Activated naive CD8-positive, alpha-beta T cell (primary cell): Measurements from ENCODE around the gene CPEB1.
"Not testable (repeated sequence)": the region's sequence is repeated elsewhere in the genome, so short reads cannot be mapped to it uniquely, and the experiment has no call there.

Experiments
- H3K27ac Mint-ChIP-seq: one replicate; pipeline ENCODE4 v1.8.0; 2021; ENCODE audit warnings: mixed read lengths
- H3K27me3 Mint-ChIP-seq: one replicate; pipeline ENCODE4 v1.8.0; 2021; ENCODE audit warnings: mixed read lengths
- H3K36me3 Mint-ChIP-seq: one replicate; pipeline ENCODE4 v1.8.0; 2021; ENCODE audit warnings: mixed read lengths
- H3K4me1 Mint-ChIP-seq: one replicate; pipeline ENCODE4 v1.8.0; 2021; ENCODE audit warnings: low read depth, mixed read lengths
- H3K4me3 Mint-ChIP-seq: one replicate; pipeline ENCODE4 v1.8.0; 2021; ENCODE audit warnings: mild to moderate bottlenecking, mixed read lengths
- H3K9me3 Mint-ChIP-seq: one replicate; pipeline ENCODE4 v1.8.0; 2021; ENCODE audit warnings: low read depth, mixed read lengths

The CPEB1 gene

DNA sequence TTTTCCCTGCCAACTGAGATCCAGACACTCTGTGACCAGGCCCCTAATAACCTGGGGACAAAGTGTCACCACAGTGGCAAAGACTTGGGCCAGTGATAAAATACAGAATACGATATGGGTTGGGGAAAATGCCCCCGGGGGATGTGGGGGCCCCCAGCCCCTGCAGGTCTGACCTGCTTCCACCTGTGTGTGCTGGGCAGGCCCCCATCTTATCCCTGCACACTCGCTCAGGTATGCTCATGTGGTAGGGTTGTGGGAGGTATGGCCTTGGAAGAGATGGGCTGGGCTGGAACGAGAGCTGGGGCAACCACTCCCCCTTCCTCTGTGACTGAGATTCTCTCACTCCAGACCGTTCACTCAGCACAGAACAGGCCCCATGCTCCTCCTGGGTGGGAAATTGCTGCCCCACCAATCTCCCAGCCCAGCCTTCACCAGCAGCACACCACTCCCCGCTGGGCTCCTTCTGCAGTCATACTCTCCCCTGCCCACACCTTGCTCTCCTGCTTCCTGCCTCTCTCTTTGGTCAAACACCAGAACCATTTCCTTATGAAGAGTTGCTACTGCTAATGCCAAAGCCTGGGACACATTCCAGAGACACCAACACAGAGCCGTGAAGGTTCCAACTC lies 9.6 kb upstream of the CPEB1 start:
- Mint-ChIP-seq H3K27ac (no peak overlapping the region), H3K27me3 (no peaks in the 10 kb centered on the region), H3K36me3 (no peaks in the 10 kb centered on the region), H3K9me3 (no peaks in the 10 kb centered on the region), H3K4me1 (no peaks in the 10 kb centered on the region), H3K4me3 (no peak overlapping the region)

DNA sequence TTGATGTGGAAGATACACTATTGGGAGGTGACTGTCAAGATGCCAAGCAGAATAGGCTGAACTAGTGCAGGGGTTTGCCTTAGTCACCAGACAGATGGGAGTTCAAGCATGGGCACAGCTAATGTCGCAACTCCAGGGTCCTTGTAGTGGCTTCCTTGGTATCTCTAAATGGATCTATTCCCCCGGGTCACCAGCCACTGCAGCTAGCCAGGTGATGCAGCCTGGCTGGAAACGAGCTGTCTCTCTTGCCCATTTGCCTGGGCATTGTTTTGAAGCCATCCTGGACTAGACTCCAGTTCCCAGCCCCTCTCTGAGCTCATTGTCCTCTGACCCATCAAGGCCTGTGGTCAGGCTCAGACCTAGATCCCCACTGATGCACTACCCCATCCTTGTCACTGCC lies 8.4 kb upstream of the CPEB1 start:
- no peaks in the 10 kb centered on the region for H3K27me3 Mint-ChIP-seq
- no peak overlapping the region for H3K4me3 Mint-ChIP-seq
- H3K9me3 Mint-ChIP-seq, result no peaks in the 10 kb centered on the region
- H3K36me3 Mint-ChIP-seq, result no peaks in the 10 kb centered on the region
- H3K4me1 Mint-ChIP-seq, result no peaks in the 10 kb centered on the region
- no peak overlapping the region for H3K27ac Mint-ChIP-seq

DNA sequence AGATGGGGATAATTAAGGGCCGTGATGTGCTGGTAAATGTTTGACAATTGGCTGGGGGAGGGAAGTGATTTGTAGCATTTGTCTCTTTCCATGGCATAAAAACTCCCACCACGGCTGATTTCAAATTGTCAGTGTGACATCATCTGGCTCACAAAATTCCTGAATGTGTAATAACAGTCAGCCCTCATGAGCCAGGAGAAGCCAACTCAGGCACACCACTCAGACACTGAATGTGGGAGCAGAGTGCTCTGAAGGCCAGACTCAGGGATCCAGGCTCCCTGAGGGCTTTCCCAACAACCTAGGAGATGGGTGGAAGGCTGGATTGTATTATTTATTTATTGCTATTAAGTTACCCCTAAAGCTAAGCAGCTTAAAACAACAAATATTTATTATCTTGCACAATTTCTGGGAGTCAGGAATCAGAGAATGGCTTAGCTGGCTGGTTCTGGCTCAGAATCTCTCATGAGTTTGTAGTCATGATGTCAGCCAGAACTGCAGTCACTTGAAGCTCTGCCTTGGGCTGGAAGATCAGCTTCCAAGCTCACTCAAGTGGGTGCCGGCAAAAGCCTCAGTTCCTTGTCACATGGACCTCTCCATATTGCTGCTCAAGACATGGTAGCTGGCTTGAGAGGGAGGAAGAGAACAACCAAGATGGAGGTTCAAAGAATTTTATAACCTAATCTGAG lies 6.5 kb upstream of the CPEB1 start:
- H3K4me3 Mint-ChIP-seq, result no peak overlapping the region
- no peaks in the 10 kb centered on the region for H3K27me3 Mint-ChIP-seq
- no peaks in the 10 kb centered on the region for H3K4me1 Mint-ChIP-seq
- H3K9me3 Mint-ChIP-seq, result no peaks in the 10 kb centered on the region
- no peak overlapping the region for H3K27ac Mint-ChIP-seq
- no peaks in the 10 kb centered on the region for H3K36me3 Mint-ChIP-seq

DNA sequence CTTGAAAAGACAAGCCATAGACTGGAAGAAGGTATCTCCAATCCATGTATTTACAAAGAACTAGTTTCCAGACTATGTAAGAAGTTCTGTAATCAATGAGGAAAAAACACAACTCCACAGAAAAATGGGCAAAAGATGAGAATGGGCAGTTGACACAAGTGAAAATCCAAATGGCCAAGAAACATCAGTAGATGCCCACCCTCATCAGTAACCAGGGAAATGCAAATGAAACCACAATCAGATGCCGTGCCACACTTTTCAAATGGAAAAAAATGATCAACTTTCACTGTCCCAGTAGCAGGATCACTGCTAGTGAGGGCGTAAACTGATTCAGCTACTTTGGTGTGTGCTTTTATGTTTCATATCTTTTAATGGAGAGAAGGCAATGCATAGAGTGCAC lies 4.5 kb upstream of the CPEB1 start:
- H3K27me3 Mint-ChIP-seq, result no peaks in the 10 kb centered on the region
- peaks cover 3% of the 10 kb centered on the region for H3K4me1 Mint-ChIP-seq
- no peaks in the 10 kb centered on the region for H3K36me3 Mint-ChIP-seq
- H3K4me3 Mint-ChIP-seq, result no peak overlapping the region
- no peak overlapping the region for H3K27ac Mint-ChIP-seq
- H3K9me3 Mint-ChIP-seq, result no peaks in the 10 kb centered on the region

DNA sequence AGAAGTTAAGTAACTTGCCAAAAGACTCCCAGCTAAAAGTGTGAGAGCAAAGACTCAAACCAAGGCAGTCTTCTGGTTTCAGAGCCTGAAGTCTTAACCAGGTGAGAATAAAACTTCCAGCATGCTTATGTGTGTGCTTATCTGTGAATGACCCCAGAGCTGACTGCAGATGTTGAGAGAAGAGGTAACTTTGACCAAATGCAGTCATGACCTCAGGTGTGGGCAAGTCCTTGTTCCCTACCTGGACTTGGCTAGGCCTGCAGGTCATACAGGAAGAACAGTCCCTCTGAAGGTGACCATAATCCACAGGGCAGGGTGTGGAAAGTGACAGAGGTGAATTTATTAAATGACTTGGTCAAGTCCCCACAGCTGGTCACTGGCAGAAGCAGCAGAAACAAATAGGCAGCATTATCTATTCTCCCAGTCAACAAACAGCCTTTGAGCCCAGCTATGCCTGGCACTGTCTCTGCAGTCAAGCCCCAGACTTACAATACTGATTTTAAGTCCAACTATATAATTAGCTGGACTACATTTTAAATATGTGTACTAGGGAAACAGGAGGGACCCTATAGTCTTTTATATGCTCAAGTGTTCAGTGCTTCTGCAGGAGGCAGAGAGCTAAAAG lies 3.0 kb upstream of the CPEB1 start:
- H3K9me3 Mint-ChIP-seq, result no peaks in the 10 kb centered on the region
- H3K36me3 Mint-ChIP-seq, result no peaks in the 10 kb centered on the region
- H3K27me3 Mint-ChIP-seq, result peaks cover 2% of the 10 kb centered on the region
- H3K27ac Mint-ChIP-seq, result no peak overlapping the region
- peaks cover 5% of the 10 kb centered on the region for H3K4me1 Mint-ChIP-seq
- no peak overlapping the region for H3K4me3 Mint-ChIP-seq

DNA sequence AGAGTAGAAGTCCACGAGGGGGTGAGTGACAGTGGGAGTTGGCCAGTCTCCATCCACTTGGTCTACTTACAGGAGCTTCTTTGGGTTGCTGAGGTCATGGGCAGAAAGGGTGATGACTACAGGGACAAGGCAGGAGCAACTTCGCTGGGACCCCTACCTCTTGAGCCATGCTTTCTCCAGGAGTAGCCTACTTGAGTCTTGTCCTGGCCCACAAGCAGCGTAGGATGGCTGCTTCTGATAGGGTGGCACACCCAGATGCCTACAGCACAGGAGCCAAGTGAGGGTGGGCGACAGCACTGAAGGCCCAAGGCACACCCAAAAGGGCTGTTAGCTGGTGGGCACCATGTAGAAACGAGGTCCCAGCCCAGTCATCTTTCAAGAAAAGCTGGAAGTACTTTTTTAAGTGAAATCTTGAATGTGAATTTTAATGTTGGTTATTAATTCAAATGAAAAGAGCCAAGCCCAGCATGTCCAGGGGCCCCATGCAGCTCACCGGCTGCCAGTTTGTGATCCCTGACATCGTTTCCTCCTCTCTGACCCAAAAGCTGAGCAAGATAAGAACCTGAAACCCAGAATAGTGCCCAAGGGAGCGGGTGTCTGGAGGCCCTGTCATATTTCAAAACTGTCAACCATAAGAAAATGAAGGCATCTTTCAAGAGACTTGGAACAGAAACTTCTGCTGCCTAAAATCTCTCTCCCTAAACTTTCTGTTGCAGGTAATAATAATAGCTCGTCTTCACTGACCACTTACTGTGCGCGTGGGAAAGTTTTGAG lies 2.2 kb upstream of the CPEB1 start:
- peaks cover 2% of the 10 kb centered on the region for H3K27me3 Mint-ChIP-seq
- peaks cover 5% of the 10 kb centered on the region for H3K4me1 Mint-ChIP-seq
- H3K27ac Mint-ChIP-seq, result no peak overlapping the region
- H3K36me3 Mint-ChIP-seq, result no peaks in the 10 kb centered on the region
- H3K9me3 Mint-ChIP-seq, result no peaks in the 10 kb centered on the region
- H3K4me3 Mint-ChIP-seq, result peak overlapping the region; percentile 63

DNA sequence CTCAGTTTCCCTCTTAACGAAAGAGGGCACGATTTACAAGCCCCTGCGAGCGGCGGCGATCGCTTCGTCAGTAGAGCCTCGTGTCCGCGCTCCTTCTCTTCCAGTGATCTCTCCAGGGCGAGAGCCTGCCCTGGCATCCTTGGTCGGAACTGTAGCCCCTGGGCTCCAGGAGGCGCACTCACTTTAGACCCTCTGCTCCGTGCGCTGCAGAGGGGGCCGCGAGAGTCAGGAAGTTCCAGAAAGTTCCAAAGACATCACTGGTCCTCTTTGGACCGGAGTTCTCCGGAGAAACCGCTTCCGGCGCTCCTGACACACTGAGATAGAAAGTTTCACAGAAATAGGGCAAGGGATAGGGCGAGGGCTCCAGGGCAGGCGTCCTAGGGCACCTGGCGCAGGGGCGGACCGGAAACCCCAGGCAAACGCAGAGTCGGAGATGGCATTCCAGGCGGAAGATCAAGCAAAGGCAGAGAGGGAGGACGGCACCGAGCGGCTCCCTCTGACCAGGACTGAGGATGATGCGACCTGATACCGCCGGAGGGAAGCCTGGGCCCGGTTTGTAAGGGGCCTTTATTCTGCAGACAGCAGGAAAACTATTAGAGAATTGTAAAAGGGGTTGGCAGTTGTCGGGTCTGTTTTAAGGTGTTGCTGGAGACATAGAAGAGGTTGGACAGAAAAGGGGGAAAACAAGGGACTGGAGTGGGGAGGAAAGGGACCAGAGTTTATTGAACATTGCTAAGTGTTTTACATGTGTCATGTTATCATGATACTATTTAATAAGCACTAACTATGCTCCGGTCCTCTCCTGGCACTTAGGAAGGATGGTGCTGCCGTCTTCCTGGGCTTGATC lies 1.3 kb upstream of the CPEB1 start:
- peak overlapping the region; percentile 63 for H3K4me3 Mint-ChIP-seq
- peaks cover 5% of the 10 kb centered on the region for H3K4me1 Mint-ChIP-seq
- no peak overlapping the region for H3K27ac Mint-ChIP-seq
- no peaks in the 10 kb centered on the region for H3K9me3 Mint-ChIP-seq
- H3K36me3 Mint-ChIP-seq, result no peaks in the 10 kb centered on the region
- peaks cover 2% of the 10 kb centered on the region for H3K27me3 Mint-ChIP-seq

DNA sequence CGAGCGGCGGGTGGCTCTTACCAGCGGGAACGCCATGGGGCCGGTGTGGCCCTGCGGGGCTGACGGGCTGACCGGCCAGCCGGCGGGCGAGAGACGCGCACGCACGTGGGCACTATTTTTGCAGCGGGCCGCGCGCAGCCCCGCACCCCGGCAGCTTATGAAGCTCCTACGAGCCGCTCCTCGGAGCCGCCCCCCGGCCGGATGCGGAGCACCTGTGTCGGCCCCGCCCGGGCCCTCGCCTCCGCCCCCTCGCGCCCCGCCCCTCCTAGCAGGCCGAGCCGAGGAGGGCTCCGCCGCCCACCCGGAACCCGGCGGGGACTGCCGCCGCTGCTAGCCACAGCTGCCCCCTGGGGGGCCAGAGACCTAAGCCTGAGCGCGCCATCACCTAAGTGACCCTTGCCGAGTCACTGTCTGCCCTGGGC lies 683 bp upstream of the CPEB1 start:
- H3K27ac Mint-ChIP-seq, result no peak overlapping the region
- no peak overlapping the region for H3K4me3 Mint-ChIP-seq
- H3K4me1 Mint-ChIP-seq, result peaks cover 5% of the 10 kb centered on the region
- H3K36me3 Mint-ChIP-seq, result no peaks in the 10 kb centered on the region
- H3K27me3 Mint-ChIP-seq, result peaks cover 2% of the 10 kb centered on the region
- no peaks in the 10 kb centered on the region for H3K9me3 Mint-ChIP-seq

DNA sequence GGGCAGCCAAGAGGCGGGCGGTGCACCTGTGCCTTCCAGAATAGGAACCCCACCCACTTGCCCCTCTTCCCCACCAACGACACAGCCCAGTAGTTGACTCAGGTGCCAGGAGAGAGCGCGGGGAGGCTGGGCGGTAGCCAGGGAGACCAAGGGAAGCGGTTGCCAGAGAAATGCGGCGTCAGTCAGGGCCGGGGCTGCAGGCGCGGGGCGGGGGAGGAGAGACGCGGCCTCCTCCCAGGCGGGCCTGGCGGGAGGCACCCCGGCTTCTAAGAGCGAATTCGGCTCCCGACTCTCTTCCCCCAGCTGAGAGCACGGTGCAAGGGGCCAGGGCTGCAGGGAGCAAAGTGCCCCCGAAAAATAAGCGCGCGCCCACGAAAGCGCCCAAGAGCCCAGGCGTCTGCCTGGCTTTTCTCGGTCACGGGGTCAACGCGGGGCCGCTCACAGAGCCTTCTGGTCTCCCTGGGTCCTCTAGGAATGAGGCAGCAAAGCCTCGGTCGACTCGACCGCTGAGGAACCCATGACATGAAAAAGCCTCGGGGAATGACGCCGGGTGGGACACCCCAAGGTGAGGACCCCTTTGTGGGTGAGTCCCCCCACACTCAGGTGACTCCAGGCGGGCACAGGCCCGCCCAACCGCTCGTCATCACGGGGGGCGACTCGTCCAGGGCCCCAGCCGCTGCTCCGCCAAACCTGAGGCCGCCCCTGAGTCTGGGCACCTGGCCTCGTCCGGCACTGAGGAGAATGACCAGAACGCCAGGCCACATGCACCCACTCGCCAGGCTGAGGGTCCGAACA lies 716 bp downstream of the CPEB1 start:
- Mint-ChIP-seq H3K4me3 (peak overlapping the region; percentile 80), H3K9me3 (no peaks in the 10 kb centered on the region), H3K27ac (peak overlapping the region; percentile 50), H3K4me1 (peaks cover 5% of the 10 kb centered on the region), H3K27me3 (peaks cover 3% of the 10 kb centered on the region), H3K36me3 (no peaks in the 10 kb centered on the region)

DNA sequence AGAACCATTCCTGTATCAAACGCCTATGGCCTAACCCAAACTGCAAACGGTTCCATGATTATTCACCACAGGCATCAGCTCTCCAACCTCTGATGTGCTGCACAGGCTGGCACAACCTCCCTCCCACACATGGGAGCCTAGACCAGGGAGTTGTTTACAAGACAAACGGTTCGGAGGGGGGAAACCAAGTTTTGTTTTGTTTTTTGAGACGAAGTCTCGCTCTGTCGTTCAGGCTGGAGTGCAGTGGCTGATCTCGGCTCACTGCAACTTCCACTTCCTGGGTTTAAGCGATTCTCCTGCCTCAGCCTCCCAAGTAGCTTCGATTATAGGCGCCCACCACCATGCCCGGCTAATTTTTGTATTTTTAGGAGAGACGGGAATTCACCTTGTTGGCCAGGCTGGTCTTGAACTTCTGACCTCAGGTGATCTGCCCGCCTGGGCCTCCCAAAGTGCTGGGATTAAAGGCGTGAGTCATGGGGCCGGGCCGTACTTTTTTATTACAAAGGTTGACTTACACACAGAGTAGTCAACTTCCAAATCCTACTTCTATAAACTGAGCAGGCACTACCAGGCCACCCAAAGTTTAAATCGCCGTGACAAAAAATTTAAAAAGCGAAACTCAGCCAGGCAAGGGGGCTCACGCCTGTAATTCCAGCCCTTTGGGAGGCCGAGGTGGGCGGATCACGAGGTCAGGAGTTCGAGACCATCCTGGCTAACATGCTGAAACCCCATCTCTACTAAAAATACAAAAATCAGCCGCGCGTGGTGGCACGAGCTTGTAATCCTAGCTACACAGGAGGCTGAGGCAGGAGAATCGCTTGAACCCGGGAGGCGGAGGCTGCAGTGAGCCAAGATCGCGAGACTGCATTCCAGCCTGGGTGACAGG lies 2.0 kb downstream of the CPEB1 start:
- H3K9me3 Mint-ChIP-seq, H3K4me3 Mint-ChIP-seq, H3K36me3 Mint-ChIP-seq, H3K27me3 Mint-ChIP-seq, H3K4me1 Mint-ChIP-seq, H3K27ac Mint-ChIP-seq: not testable (repeated sequence)

DNA sequence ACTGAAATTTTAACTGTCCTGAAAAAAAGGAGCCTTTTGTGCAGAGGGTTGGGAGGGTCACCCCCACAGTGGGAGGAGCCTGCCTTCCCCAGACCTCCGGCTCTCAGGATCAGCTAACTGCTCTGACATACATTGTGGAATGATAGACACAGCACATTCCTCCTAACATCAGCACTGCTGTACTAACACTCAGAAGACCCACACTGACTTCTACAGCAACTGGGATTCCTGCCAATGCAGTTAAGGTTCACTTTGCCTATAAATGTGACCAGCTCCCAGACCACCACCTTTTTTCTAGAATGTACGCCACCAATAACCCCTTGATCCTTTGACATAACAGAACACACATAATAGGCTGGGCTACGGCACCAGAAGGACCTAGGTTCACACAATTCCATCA lies 3.2 kb downstream of the CPEB1 start:
- Mint-ChIP-seq H3K4me3 (no peak overlapping the region), H3K4me1 (peaks cover 5% of the 10 kb centered on the region), H3K27me3 (peaks cover 6% of the 10 kb centered on the region), H3K9me3 (no peaks in the 10 kb centered on the region), H3K36me3 (peaks cover 4% of the 10 kb centered on the region), H3K27ac (no peak overlapping the region)

DNA sequence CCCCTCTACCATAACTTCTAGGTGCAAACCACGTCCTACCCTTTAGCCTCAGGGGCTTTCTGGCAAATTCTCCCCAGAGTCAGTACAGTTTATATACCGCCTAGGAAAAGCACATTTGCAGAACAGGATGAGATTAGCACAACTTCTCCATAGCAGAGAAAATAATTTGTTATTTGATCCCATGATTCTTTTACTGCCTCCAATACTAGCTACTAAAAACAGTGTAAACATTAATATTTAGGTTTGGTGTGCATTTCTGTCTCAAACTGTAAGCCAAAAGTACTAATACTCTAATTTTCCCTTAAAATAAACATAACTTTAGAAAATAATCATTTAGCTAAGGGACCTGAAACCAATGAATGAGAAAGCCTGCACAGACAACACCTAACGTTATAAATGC lies 4.5 kb downstream of the CPEB1 start:
- H3K9me3 Mint-ChIP-seq, result no peaks in the 10 kb centered on the region
- H3K4me3 Mint-ChIP-seq, result no peak overlapping the region
- H3K4me1 Mint-ChIP-seq, result peaks cover 2% of the 10 kb centered on the region
- H3K27me3 Mint-ChIP-seq, result peaks cover 7% of the 10 kb centered on the region
- peaks cover 4% of the 10 kb centered on the region for H3K36me3 Mint-ChIP-seq
- no peak overlapping the region for H3K27ac Mint-ChIP-seq

DNA sequence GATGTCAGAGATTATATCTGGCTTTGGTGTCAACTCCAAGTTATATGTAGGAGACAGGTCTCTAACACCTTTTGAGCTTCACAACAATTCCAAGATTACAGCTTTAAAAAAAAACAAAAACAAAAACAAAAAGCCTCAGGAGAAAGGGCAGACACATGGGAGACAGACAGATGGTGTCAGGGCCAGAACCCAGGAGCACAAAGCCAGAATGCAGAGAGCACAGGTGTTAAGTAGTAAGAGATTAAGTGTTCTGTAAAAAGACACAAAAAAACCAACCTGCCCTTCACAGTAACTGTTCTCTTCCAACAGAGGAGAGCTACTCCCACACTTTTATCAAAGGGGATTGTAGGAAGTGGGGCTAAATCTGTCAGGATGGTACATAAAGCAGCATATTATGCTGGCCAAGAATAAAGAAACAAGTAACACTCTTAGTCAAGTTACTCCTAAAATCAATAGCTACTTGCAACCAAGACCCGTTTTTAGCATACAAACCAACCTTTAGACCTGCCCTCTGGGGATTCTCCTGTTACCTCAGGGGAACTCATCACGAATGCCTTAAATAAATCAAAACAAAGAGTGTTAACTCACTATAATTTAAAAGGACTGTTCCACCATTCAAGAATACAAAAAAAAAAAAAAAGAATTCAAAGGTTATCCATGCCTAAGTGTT lies 5.9 kb downstream of the CPEB1 start:
- Mint-ChIP-seq H3K4me3 (no peak overlapping the region), H3K36me3 (peaks cover 4% of the 10 kb centered on the region), H3K4me1 (peaks cover 2% of the 10 kb centered on the region), H3K27me3 (peaks cover 10% of the 10 kb centered on the region), H3K27ac (no peak overlapping the region), H3K9me3 (no peaks in the 10 kb centered on the region)
